Measurements from ENCODE around the gene PLA2G4E.

Gene PLA2G4E

DNA sequence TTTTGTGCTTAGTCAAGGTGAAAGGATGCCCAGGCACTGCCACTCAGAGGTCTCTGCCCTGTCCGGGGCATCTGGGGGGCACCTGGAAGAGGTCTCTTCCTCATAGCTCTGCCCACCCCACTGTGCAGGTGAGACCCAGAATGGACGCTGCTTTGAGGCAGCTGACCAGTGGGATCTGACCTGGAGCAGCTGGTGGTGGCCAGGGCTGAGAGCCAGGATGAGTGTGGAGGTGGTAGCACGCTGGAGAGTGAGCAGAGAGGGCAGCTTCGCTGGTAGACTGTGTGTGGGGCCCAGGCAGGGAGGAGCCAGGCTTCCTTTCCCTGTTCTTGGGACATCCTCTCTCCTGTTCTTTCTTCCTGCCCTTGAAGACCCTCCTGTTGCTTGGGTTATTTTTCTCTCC, 32.2 kb upstream of the PLA2G4E start:
- H3K27me3 ChIP-seq (ENCODE audit: control insufficient read depth, insufficient read depth, low read length, poor library complexity, severe bottlenecking), result peaks cover 17% of the 10 kb centered on the region
- H3K9me3 ChIP-seq (ENCODE audit: control insufficient read depth, low read length), result no peaks in the 10 kb centered on the region
- 82 to 87% methylated on average over 4 of the region's 4 CpGs for WGBS, 2 experiments
- no peaks in the 10 kb centered on the region for H3K36me3 ChIP-seq (ENCODE audit: control insufficient read depth, insufficient read depth, low read length)
- H3K27ac ChIP-seq (ENCODE audit: insufficient read depth, low read depth, low read length, poor library complexity, severe bottlenecking), result no peak overlapping the region
- H3K4me1 ChIP-seq (ENCODE audit: control insufficient read depth, insufficient read depth, low read length), result no peaks in the 10 kb centered on the region
- H3K4me3 ChIP-seq (ENCODE audit: insufficient read depth, low read depth, low read length), result no peak overlapping the region

DNA sequence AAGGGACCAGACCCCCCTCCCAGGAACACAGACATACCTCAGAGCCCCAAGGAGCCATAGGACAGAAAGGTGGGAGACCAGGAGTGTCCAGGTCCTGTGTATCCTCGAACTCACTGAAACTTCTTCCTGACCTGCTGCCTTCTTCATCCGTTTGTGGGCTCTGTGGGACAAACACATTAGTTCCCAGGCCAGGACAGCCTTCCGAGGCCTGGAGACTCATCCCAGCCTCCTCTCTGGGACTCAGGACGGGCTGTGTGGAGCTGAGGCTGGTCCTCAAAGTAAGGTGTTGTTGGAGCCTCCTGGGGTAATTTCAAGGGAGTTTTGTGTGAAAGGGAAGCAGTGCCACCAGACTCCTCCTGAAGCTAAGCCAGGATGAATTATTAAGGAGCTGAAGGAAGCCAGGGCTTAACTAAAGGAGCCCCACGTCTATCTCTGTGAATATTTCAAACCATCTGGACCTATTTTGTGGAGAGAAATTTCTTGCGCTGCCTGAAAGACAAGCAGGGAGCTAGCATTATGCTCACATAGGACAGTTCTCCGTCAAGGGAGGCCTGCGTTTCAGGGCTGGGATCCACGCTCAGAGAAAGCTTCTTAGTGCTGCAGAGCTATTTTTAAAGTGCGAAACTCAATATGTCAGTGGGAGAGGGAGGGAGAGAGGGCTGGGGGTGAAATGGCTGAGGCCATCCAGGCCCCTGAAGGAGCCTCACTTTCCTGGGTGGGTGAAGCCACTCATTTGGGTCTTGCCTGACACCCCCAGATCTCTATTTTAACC, 29.8 kb upstream of the PLA2G4E start:
- WGBS, 2 experiments, result 90 to 92% methylated on average over 10 of the region's 10 CpGs
- Histone ChIP-seq H3K36me3 (ENCODE audit: control insufficient read depth, insufficient read depth, low read length) (no peaks in the 10 kb centered on the region), H3K27me3 (ENCODE audit: control insufficient read depth, insufficient read depth, low read length, poor library complexity, severe bottlenecking) (no peaks in the 10 kb centered on the region), H3K4me1 (ENCODE audit: control insufficient read depth, insufficient read depth, low read length) (no peaks in the 10 kb centered on the region), H3K9me3 (ENCODE audit: control insufficient read depth, low read length) (no peaks in the 10 kb centered on the region), H3K4me3 (ENCODE audit: insufficient read depth, low read depth, low read length) (no peak overlapping the region), H3K27ac (ENCODE audit: insufficient read depth, low read depth, low read length, poor library complexity, severe bottlenecking) (no peak overlapping the region)

DNA sequence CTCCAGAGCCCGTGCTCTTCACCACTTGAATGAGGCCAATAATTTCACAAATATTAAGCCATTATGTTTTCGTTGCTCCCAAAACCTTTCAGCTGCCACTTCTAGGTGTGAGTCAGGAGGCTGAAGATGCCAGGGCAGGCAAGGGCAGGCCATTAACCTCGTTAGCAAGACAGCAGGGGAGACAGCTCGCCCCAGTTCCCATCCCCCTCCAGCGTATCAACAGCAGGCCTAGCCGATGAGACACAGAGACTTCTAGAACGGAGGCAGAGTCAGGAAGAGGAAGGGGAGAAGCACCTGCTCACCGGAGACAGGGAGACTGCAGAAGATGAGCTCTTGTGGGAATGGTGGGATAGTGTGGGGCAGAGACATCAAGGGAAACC, 28.0 kb upstream of the PLA2G4E start:
- no peak overlapping the region for H3K4me3 ChIP-seq (ENCODE audit: insufficient read depth, low read depth, low read length)
- no peaks in the 10 kb centered on the region for H3K9me3 ChIP-seq (ENCODE audit: control insufficient read depth, low read length)
- H3K36me3 ChIP-seq (ENCODE audit: control insufficient read depth, insufficient read depth, low read length), result no peaks in the 10 kb centered on the region
- 70 to 72% methylated on average over 8 of the region's 8 CpGs for WGBS, 2 experiments
- no peak overlapping the region for H3K27ac ChIP-seq (ENCODE audit: insufficient read depth, low read depth, low read length, poor library complexity, severe bottlenecking)
- no peaks in the 10 kb centered on the region for H3K4me1 ChIP-seq (ENCODE audit: control insufficient read depth, insufficient read depth, low read length)
- H3K27me3 ChIP-seq (ENCODE audit: control insufficient read depth, insufficient read depth, low read length, poor library complexity, severe bottlenecking), result no peaks in the 10 kb centered on the region

DNA sequence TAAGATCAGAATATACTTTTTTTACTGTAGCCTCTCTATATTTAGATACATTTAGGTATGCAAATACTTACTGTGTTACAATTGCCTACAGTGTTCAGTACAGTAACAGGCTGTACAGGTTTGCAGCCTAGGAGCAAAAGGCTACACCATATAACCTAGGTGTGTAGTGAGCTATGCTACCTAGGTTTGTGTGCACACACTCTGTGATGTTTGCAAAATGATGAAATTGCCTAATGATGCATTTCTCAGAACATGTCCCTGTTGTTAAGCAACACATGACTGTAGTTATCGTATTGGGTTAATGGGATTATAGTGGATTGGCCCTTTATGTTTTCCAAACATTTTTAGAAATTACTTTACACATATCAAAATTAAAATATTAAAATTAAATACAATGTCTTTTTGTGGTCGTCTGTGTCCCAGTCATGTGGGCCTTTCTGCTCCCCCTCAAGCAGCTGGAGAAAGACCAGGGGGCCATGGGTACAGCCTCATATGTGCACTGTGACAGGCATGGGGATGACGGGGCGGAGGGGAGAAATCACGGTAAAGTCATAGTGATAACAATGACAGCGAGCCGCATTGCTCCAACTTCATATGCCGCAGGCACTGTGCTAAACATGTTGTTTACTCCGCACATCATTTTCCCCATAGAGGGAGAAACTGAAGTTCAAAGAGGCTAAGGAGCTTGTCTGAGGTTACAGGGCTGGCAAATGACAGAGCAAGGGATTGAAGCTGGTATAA, 27.4 kb upstream of the PLA2G4E start:
- WGBS, 2 experiments, result 94 to 95% methylated on average over 9 of the region's 9 CpGs
- H3K27me3 ChIP-seq (ENCODE audit: control insufficient read depth, insufficient read depth, low read length, poor library complexity, severe bottlenecking), result no peaks in the 10 kb centered on the region

DNA sequence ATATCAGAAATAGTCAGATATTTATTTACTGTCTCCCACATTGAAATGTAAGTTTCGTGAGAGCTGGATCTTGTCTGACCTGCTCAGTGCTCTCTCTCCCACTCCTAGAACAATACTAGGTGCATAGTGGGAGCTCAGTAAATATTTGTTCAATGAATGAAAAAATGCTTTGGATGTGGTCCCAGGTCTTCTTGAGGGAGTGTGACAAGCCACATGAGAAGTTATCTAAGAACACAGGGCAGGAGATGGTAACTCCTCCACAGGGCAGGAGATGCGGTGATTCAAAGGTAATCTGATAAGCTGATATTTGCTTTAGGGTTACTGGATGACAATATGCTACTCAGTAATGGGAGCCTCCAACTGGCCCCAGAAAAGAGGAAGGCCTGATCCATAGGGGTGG, 25.8 kb upstream of the PLA2G4E start:
- H3K9me3 ChIP-seq (ENCODE audit: control insufficient read depth, low read length), result no peaks in the 10 kb centered on the region
- H3K4me3 ChIP-seq (ENCODE audit: insufficient read depth, low read depth, low read length), result no peak overlapping the region
- no peaks in the 10 kb centered on the region for H3K27me3 ChIP-seq (ENCODE audit: control insufficient read depth, insufficient read depth, low read length, poor library complexity, severe bottlenecking)
- 95 to 97% methylated on average over 2 of the region's 2 CpGs for WGBS, 2 experiments
- no peaks in the 10 kb centered on the region for H3K36me3 ChIP-seq (ENCODE audit: control insufficient read depth, insufficient read depth, low read length)
- no peak overlapping the region for H3K27ac ChIP-seq (ENCODE audit: insufficient read depth, low read depth, low read length, poor library complexity, severe bottlenecking)
- no peaks in the 10 kb centered on the region for H3K4me1 ChIP-seq (ENCODE audit: control insufficient read depth, insufficient read depth, low read length)

More for the DNA sequence above, 27.4 kb upstream of the PLA2G4E start:
- no peaks in the 10 kb centered on the region for H3K36me3 ChIP-seq (ENCODE audit: control insufficient read depth, insufficient read depth, low read length)
- H3K27ac ChIP-seq (ENCODE audit: insufficient read depth, low read depth, low read length, poor library complexity, severe bottlenecking), result no peak overlapping the region
- H3K4me1 ChIP-seq (ENCODE audit: control insufficient read depth, insufficient read depth, low read length), result no peaks in the 10 kb centered on the region
- no peak overlapping the region for H3K4me3 ChIP-seq (ENCODE audit: insufficient read depth, low read depth, low read length)
- H3K9me3 ChIP-seq (ENCODE audit: control insufficient read depth, low read length), result no peaks in the 10 kb centered on the region

DNA sequence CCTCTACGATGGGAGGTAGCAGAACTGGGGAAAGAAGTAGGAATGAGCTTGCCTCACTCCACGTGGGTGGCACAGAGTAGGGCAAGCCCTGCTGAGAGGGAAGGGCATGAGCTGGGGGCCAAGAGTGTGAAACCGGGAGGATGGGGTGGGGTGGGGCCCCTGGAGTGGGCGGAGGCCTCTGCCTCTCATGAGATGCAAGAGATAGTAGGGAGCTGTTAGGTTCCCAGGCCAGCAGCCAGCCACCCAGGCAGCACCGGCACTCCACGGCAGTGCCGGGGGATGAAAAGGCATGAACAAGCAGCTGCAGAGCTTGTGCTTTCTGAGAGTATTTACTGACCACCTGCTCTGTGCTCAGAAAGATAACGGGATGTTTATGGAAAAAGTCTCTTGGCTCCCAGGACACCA, 24.4 kb upstream of the PLA2G4E start:
- no peaks in the 10 kb centered on the region for H3K27me3 ChIP-seq (ENCODE audit: control insufficient read depth, insufficient read depth, low read length, poor library complexity, severe bottlenecking)
- no peak overlapping the region for H3K27ac ChIP-seq (ENCODE audit: insufficient read depth, low read depth, low read length, poor library complexity, severe bottlenecking)
- H3K36me3 ChIP-seq (ENCODE audit: control insufficient read depth, insufficient read depth, low read length), result no peaks in the 10 kb centered on the region
- H3K4me1 ChIP-seq (ENCODE audit: control insufficient read depth, insufficient read depth, low read length), result no peaks in the 10 kb centered on the region
- 84 to 87% methylated on average over 8 of the region's 8 CpGs for WGBS, 2 experiments
- no peaks in the 10 kb centered on the region for H3K9me3 ChIP-seq (ENCODE audit: control insufficient read depth, low read length)
- H3K4me3 ChIP-seq (ENCODE audit: insufficient read depth, low read depth, low read length), result no peak overlapping the region

DNA sequence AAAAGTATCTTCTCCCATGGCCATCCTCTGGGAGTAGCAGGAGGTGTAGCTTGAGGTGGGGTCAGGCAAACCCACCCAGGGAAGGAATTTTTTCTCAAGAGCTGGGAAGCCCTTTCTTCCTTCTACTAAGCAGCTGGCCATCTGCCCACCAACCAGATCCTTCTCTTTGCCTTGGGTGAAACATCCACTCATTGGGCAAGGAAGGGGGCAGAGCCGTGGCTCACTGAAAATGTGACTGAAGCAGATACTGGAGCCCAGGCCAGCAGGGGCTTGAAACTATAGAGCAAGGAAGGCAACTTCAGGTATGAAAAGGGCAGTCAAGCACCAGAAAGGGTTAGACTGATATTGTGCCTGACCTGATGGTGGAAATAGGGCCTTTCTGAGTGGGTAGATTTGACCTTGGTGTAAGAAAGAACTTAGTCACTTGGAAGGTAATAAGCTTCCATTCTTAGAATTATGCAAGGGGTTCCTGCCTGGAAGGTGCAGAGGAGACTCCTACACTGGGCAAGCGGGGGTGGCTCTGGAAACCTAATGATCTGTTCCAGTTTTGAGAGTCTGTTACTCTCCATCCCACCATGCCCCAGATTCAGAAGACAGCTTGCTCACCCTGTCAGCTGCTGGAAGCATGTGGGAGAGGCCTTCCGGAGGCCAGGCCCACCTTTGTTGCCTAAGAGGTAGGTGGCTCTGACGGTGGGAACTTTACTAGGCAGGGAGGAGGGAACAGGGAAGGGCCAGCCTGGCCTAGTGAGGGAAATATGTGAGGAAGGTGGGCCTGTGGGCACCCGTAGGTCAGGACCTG, 22.0 kb upstream of the PLA2G4E start:
- Histone ChIP-seq H3K27ac (ENCODE audit: insufficient read depth, low read depth, low read length, poor library complexity, severe bottlenecking) (no peak overlapping the region), H3K9me3 (ENCODE audit: control insufficient read depth, low read length) (no peaks in the 10 kb centered on the region), H3K27me3 (ENCODE audit: control insufficient read depth, insufficient read depth, low read length, poor library complexity, severe bottlenecking) (no peaks in the 10 kb centered on the region), H3K4me1 (ENCODE audit: control insufficient read depth, insufficient read depth, low read length) (no peaks in the 10 kb centered on the region), H3K4me3 (ENCODE audit: insufficient read depth, low read depth, low read length) (no peak overlapping the region), H3K36me3 (ENCODE audit: control insufficient read depth, insufficient read depth, low read length) (no peaks in the 10 kb centered on the region)
- 91% methylated on average over 5 of the region's 5 CpGs for WGBS, 2 experiments

DNA sequence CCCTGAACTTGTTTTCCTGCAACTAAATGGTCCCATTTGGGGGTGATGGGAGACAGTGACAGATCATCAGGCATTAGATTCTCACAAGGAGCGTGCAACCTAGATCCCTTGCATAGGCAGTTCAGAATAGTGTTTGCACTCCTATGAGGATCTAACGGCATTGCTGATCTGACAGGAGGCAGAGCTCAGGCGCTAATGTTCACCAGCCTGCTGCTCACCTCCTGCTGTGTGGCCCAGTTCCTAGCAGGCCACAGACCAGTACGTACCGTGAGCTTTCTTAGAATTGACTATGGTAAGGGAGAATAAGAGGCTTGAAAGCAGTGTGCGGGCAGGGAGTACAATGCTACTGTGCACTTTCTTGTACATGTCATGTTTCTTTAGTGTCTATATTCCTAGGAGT, 17.6 kb upstream of the PLA2G4E start:
- Histone ChIP-seq H3K4me3 (ENCODE audit: insufficient read depth, low read depth, low read length) (no peak overlapping the region), H3K27ac (ENCODE audit: insufficient read depth, low read depth, low read length, poor library complexity, severe bottlenecking) (no peak overlapping the region), H3K27me3 (ENCODE audit: control insufficient read depth, insufficient read depth, low read length, poor library complexity, severe bottlenecking) (no peaks in the 10 kb centered on the region), H3K9me3 (ENCODE audit: control insufficient read depth, low read length) (no peaks in the 10 kb centered on the region), H3K4me1 (ENCODE audit: control insufficient read depth, insufficient read depth, low read length) (peaks cover 4% of the 10 kb centered on the region), H3K36me3 (ENCODE audit: control insufficient read depth, insufficient read depth, low read length) (no peaks in the 10 kb centered on the region)
- WGBS, 2 experiments, result 96% methylated on average over 6 of the region's 6 CpGs

DNA sequence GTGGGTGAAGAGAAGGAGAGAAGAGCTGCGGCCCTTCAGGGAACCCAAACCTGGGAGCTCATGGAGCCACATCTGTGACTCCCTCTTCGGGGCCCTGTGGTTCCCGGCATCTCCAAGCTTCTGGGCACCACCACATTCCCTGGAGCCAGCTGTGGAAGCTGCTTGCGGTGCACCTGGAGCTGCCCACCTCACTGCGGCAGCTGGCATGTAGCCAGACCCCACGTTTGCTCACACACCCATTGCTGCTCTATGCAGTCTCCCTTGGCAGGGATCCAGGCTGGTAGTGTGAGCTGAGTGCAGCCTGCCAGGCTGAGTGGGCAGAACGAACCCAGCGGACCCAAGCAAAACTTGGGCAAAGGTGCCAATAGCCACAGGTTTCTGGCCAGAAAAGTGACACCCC, 16.8 kb upstream of the PLA2G4E start:
- H3K9me3 ChIP-seq (ENCODE audit: control insufficient read depth, low read length), result no peaks in the 10 kb centered on the region
- H3K27ac ChIP-seq (ENCODE audit: insufficient read depth, low read depth, low read length, poor library complexity, severe bottlenecking), result no peak overlapping the region
- peaks cover 4% of the 10 kb centered on the region for H3K4me1 ChIP-seq (ENCODE audit: control insufficient read depth, insufficient read depth, low read length)
- 81 to 83% methylated on average over 8 of the region's 8 CpGs for WGBS, 2 experiments
- H3K36me3 ChIP-seq (ENCODE audit: control insufficient read depth, insufficient read depth, low read length), result no peaks in the 10 kb centered on the region
- H3K27me3 ChIP-seq (ENCODE audit: control insufficient read depth, insufficient read depth, low read length, poor library complexity, severe bottlenecking), result no peaks in the 10 kb centered on the region
- H3K4me3 ChIP-seq (ENCODE audit: insufficient read depth, low read depth, low read length), result no peak overlapping the region

DNA sequence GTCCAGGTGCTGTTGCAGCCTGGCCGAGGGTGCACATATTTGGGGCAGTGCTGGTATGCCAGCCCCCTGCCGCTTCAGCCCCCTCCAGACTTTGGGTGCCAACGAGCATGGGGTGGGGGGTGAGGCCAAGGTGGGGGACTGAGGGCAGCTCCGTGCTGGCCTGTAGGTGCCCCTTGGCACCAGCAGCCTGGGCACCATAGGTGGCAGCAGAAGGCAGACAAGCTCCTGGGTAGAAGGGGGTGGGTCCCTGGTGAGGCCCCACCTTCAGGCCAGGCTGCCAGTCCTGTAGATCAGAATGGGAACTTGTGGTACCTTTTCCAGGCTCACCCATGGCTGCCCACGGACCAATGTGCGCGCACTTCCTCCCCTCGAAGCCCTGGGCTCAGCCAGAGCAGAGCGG, 16.1 kb upstream of the PLA2G4E start:
- Histone ChIP-seq H3K4me3 (ENCODE audit: insufficient read depth, low read depth, low read length) (no peak overlapping the region), H3K4me1 (ENCODE audit: control insufficient read depth, insufficient read depth, low read length) (peaks cover 4% of the 10 kb centered on the region), H3K9me3 (ENCODE audit: control insufficient read depth, low read length) (no peaks in the 10 kb centered on the region), H3K36me3 (ENCODE audit: control insufficient read depth, insufficient read depth, low read length) (no peaks in the 10 kb centered on the region), H3K27ac (ENCODE audit: insufficient read depth, low read depth, low read length, poor library complexity, severe bottlenecking) (no peak overlapping the region), H3K27me3 (ENCODE audit: control insufficient read depth, insufficient read depth, low read length, poor library complexity, severe bottlenecking) (no peaks in the 10 kb centered on the region)
- 93 to 94% methylated on average over 9 of the region's 9 CpGs for WGBS, 2 experiments

Measured in ectodermal cell (in vitro differentiated cells).